ENCODE results near the gene C1orf185.

DNA sequence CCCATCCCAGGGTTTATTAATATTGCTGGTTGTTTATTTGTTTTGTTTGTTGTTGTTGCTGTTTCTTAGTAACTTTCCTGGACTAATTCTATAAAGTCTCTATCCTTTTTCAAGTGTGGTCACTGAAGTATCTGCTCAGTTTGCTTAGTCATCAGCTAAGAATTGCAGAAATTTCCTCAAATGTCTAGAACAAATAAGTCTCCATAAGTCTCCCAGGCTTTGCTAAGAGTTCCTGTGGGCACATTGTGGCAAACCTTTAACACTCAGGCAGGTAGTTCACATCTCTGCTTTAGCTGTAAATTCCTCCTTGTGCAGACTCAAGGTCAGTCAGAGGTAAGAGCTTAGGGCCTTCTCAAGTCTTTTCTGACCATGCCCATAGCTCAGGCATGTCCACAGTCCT lies 38.9 kb upstream of the C1orf185 start:
- no peak for TF ChIP-seq POLR2A (IDR thresholded peaks at IDR 0.05)
- TF ChIP-seq, protein P1, sequence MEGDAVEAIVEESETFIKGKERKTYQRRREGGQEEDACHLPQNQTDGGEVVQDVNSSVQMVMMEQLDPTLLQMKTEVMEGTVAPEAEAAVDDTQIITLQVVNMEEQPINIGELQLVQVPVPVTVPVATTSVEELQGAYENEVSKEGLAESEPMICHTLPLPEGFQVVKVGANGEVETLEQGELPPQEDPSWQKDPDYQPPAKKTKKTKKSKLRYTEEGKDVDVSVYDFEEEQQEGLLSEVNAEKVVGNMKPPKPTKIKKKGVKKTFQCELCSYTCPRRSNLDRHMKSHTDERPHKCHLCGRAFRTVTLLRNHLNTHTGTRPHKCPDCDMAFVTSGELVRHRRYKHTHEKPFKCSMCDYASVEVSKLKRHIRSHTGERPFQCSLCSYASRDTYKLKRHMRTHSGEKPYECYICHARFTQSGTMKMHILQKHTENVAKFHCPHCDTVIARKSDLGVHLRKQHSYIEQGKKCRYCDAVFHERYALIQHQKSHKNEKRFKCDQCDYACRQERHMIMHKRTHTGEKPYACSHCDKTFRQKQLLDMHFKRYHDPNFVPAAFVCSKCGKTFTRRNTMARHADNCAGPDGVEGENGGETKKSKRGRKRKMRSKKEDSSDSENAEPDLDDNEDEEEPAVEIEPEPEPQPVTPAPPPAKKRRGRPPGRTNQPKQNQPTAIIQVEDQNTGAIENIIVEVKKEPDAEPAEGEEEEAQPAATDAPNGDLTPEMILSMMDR (IDR thresholded peaks at IDR 0.05), result no peak
- TF ChIP-seq EP300 (IDR thresholded peaks at IDR 0.05), result no peak

All from tibial nerve (tissue), 4 donors.